Measurements from ENCODE around the gene SLC34A1. TPM values are rescaled to one million over a fixed set of nuclear protein-coding genes. Genes with fewer than 3 reads are reported as not detected.

The SLC34A1 gene
- total RNA-seq, 6 experiments from 2014 or later, result 0.12 to 5.3 (median 1.6) TPM; not detected in 1

- TF ChIP-seq CTCF (IDR thresholded peaks at IDR 0.05) (no peak), POLR2A (IDR thresholded peaks at IDR 0.05) (peak; percentile 71)
- H3K27ac ChIP-seq, result peak overlapping the region; percentile 71 to 94 (median 89)
- ATAC-seq (peak; percentile 12 to 51 (median 30)), DNase-seq (peak in 1 of 3 donors; percentile 14)
- H3K4me1 ChIP-seq, result peaks cover 0 to 74% (median 23%) of the 10 kb centered on the region in 4 donors
- peaks cover 0 to 3% (median 0%) of the 10 kb centered on the region in 4 donors for H3K36me3 ChIP-seq
- H3K9me3 ChIP-seq, result no peaks in the 10 kb centered on the region
- 46% methylated on average over 3 of the region's 3 CpGs for WGBS (ENCODE audit: insufficient coverage, low coverage, low lambda C conversion rate, missing lambda C conversion rate)
- intact Hi-C loops (cut with DNase I), result no loop called here
- H3K27me3 ChIP-seq, result no peaks in the 10 kb centered on the region
- peak overlapping the region in 2 of 3 donors; percentile 8 to 14 for H3K4me3 ChIP-seq
Observed at GRCh38 chr5:177354256-177354655, 30.0 kb upstream of the SLC34A1 start.

GRCh38 chr5:177354711-177355110, 29.5 kb upstream of the SLC34A1 start:
- ATAC-seq, result no peak
- H3K27me3 ChIP-seq, result no peaks in the 10 kb centered on the region
- peak overlapping the region; percentile 71 to 94 (median 89) for H3K27ac ChIP-seq
- WGBS (ENCODE audit: insufficient coverage, low coverage, low lambda C conversion rate, missing lambda C conversion rate), result 77% methylated on average over 3 of the region's 3 CpGs
- peaks cover 0 to 74% (median 23%) of the 10 kb centered on the region in 4 donors for H3K4me1 ChIP-seq
- DNase-seq, result peak in 2 of 3 donors; percentile 14 to 21
- H3K36me3 ChIP-seq, result peaks cover 0 to 1% (median 0%) of the 10 kb centered on the region in 4 donors
- H3K9me3 ChIP-seq, result no peaks in the 10 kb centered on the region
- TF ChIP-seq CTCF (IDR thresholded peaks at IDR 0.05) (no peak), POLR2A (IDR thresholded peaks at IDR 0.05) (no peak)
- H3K4me3 ChIP-seq, result peak overlapping the region in 2 of 3 donors; percentile 8 to 14
- intact Hi-C loops (cut with DNase I), result no loop called here

GRCh38 chr5:177355162-177355867, 28.9 kb upstream of the SLC34A1 start:
- intact Hi-C loops (cut with DNase I), result no loop called here
- DNase-seq (peak in 1 of 3 donors; percentile 5), ATAC-seq (no peak)
- H3K27me3 ChIP-seq, result no peaks in the 10 kb centered on the region
- TF ChIP-seq CTCF (IDR thresholded peaks at IDR 0.05) (no peak), POLR2A (IDR thresholded peaks at IDR 0.05) (no peak)
- WGBS (ENCODE audit: insufficient coverage, low coverage, low lambda C conversion rate, missing lambda C conversion rate), result 100% methylated on average over 1 of the region's 1 CpG
- H3K36me3 ChIP-seq, result no peaks in the 10 kb centered on the region
- H3K4me1 ChIP-seq, result peaks cover 0 to 73% (median 23%) of the 10 kb centered on the region in 4 donors
- H3K4me3 ChIP-seq, result peak overlapping the region in 2 of 3 donors; percentile 8 to 14
- H3K27ac ChIP-seq, result peak overlapping the region; percentile 71 to 94 (median 89)
- no peaks in the 10 kb centered on the region for H3K9me3 ChIP-seq

GRCh38 chr5:177355868-177356168, 28.4 kb upstream of the SLC34A1 start:
- intact Hi-C loops (cut with DNase I), result no loop called here
- H3K4me3 ChIP-seq, result no peak overlapping the region
- DNase-seq (no peak), ATAC-seq (no peak)
- H3K27me3 ChIP-seq, result no peaks in the 10 kb centered on the region
- 0% methylated on average over 1 of the region's 1 CpG for WGBS (ENCODE audit: insufficient coverage, low coverage, low lambda C conversion rate, missing lambda C conversion rate)
- H3K9me3 ChIP-seq, result no peaks in the 10 kb centered on the region
- H3K36me3 ChIP-seq, result no peaks in the 10 kb centered on the region
- H3K4me1 ChIP-seq, result peaks cover 0 to 68% (median 21%) of the 10 kb centered on the region in 4 donors
- peak overlapping the region in 2 of 3 donors; percentile 89 to 94 for H3K27ac ChIP-seq
- no peak for TF ChIP-seq CTCF (IDR thresholded peaks at IDR 0.05)
- no peak for TF ChIP-seq POLR2A (IDR thresholded peaks at IDR 0.05)
